NB4 (cell line): ENCODE data around the gene WDR1.

Experiments
- MYC ChIP-seq: IDR thresholded peaks from 2 replicates; pipeline ENCODE4 v1.6.1; 2011; ENCODE audit warnings: low read depth, low read length
- TF ChIP-seq, protein P1 (sequence below): IDR thresholded peaks from one replicate; pipeline ENCODE4 v1.5.1; 2012; ENCODE audit warnings: low read depth, low read length

- TF ChIP-seq, protein P1, sequence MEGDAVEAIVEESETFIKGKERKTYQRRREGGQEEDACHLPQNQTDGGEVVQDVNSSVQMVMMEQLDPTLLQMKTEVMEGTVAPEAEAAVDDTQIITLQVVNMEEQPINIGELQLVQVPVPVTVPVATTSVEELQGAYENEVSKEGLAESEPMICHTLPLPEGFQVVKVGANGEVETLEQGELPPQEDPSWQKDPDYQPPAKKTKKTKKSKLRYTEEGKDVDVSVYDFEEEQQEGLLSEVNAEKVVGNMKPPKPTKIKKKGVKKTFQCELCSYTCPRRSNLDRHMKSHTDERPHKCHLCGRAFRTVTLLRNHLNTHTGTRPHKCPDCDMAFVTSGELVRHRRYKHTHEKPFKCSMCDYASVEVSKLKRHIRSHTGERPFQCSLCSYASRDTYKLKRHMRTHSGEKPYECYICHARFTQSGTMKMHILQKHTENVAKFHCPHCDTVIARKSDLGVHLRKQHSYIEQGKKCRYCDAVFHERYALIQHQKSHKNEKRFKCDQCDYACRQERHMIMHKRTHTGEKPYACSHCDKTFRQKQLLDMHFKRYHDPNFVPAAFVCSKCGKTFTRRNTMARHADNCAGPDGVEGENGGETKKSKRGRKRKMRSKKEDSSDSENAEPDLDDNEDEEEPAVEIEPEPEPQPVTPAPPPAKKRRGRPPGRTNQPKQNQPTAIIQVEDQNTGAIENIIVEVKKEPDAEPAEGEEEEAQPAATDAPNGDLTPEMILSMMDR, result no peak
- TF ChIP-seq MYC, result no peak
These were observed 75.6 kb downstream of the WDR1 start for GRCh38 chr4:10041036-10041435.
